Erythroblast (primary cell): Measurements from ENCODE around the gene AVP.

Source experiments
- GATA1 ChIP-seq: IDR thresholded peaks from 2 replicates; pipeline ENCODE4 v1.6.1; 2011; ENCODE audit warnings: low read depth, mild to moderate bottlenecking, control low read depth, low read length, moderate library complexity
- POLR2A ChIP-seq: IDR thresholded peaks from 2 replicates; pipeline ENCODE4 v1.6.1; 2011; ENCODE audit warnings: mild to moderate bottlenecking, low read length

DNA sequence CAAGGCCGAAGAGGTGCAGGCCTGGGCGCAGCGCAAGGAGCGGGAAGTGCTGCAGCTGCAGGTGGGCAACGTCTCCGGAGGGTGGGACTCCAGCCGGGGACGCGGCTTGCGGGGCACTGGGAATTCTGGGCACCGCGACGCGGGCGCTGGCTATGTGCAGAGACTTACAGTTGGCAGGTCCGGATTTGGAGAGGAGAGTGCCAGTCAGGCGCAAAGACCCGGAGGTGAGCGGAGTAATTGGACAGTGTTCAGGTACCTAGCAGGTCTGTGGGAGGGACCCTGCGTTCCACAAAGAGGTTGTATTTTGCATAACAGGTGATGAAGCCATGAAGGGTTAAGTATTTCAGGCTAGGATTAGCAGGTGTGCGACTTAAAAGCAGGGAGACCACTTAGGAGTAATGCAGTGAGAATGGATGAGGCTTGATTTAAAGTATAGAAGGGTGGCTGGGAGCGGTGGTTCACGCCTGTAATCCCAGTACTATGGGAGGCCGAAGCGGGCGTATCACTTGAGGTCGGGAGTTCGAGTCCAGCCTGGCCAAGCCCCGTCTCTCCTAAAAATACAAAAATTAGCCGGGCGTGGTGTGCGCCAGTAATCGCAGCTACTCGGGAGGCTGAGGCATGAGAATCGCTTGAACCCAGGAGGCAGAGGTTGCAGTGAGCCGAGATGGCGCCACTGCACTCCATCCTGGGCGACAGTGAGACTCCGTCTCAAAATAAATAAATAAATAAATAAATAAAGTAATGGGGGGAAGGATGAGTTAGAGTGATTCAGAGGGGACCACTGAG lies 37.7 kb downstream of the AVP start:
- TF ChIP-seq POLR2A (no peak), GATA1 (no peak)
